GM12873 (cell line): Measurements from ENCODE around the gene PTPRN2.

Source experiments
- TF ChIP-seq, protein P1 (sequence below): IDR thresholded peaks from 2 replicates; pipeline ENCODE4 v1.5.1; 2012; ENCODE audit warnings: low read depth, mild to moderate bottlenecking, moderate library complexity, low read length, control low read depth; ENCODE audit not compliant: insufficient read depth; ENCODE audit errors: missing control alignments

PTPRN2 gene

DNA sequence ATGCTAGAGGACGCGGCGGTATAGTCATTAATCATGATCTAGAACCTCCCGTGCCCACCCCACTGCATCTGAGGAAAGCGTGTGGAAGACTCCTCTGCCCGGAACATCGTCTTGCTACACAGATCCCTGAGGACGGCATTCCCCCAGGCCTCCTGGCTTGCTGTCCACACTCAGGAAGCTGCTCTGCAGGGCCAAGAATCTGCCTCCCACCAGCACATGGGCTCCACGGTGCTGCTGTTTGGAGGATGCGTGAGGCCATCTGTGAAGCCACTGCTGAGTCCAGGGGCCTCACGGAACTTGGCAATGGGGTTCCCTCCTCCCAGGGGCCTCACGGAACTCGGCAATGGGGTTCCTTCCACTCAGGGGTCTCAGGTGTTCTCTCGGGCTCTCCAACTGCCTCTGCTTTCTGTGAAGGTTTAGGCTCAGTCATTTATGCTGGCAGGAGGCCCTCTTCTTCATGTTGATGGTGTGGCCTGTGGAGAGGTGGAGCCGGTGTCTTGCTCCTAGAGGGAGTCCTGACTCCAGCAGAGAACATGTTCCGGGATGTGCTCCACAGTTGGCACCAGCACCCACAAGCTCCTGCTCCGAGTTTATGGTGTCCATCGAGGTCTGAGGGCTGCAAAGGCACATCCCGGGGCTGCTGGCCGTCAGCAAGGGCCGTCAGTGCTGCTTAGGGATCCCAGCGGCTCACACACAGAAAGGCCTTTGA lies 977.5 kb downstream of the PTPRN2 start:
- TF ChIP-seq, protein P1, sequence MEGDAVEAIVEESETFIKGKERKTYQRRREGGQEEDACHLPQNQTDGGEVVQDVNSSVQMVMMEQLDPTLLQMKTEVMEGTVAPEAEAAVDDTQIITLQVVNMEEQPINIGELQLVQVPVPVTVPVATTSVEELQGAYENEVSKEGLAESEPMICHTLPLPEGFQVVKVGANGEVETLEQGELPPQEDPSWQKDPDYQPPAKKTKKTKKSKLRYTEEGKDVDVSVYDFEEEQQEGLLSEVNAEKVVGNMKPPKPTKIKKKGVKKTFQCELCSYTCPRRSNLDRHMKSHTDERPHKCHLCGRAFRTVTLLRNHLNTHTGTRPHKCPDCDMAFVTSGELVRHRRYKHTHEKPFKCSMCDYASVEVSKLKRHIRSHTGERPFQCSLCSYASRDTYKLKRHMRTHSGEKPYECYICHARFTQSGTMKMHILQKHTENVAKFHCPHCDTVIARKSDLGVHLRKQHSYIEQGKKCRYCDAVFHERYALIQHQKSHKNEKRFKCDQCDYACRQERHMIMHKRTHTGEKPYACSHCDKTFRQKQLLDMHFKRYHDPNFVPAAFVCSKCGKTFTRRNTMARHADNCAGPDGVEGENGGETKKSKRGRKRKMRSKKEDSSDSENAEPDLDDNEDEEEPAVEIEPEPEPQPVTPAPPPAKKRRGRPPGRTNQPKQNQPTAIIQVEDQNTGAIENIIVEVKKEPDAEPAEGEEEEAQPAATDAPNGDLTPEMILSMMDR: no peak

DNA sequence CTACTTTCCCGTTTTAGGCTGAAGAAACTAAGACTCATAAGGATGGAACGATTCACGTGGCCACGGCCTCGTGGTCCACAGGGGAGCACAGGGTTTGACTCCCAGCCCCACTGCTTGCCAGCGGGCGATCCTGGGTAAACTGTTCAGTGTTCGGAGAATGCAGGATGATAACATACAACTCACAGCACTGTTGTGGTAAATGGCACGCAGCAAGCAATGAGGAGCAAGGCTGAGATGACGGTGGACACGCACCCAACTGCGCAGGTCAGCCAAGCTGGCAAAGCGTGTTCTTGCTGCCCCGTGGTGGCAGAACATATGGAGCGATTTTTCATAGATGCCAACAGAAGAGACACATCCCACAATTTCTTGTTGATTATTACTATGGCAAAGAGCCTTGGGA lies 978.1 kb downstream of the PTPRN2 start:
- TF ChIP-seq, protein P1: no peak

DNA sequence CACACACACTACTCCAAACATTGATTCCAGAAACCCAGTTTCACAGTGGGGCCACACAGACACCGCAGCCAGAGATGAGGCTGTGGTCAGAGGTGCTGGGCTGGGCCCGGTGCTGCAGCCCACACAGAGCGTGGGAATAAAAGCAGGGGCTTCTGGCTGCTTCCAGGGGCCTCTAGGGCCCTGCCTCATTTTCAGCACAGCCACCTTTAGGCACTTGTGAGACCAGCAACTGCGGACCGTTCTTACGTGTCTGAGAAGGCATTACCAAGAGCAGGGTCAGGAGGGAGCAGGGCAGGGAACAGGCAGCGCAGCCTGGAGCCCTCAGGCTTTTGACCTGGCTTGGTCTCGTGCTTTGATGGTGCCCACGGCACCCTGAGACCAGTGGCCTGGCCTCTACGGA lies 980.4 kb downstream of the PTPRN2 start:
- TF ChIP-seq, protein P1: no peak

DNA sequence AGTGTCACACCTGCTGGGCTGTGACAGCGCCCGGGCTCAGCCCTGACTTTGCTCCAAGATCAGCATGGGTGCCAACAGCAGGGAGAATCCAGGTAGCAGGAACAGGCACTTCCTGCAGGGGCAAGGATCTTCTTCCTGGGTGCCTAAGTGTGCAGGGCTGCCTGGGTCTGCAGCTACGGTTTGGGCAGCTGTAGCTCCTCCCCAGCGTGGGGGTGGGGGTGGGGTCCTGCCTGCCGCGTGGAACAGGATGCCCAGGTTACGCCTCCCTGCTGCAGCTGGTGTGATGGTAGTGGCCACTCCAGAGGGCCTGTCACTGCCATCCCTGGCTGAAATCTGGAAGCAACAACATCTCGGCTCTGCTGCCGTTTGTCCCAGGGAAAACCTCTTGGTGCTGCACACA lies 981.5 kb downstream of the PTPRN2 start:
- TF ChIP-seq, protein P1: no peak

DNA sequence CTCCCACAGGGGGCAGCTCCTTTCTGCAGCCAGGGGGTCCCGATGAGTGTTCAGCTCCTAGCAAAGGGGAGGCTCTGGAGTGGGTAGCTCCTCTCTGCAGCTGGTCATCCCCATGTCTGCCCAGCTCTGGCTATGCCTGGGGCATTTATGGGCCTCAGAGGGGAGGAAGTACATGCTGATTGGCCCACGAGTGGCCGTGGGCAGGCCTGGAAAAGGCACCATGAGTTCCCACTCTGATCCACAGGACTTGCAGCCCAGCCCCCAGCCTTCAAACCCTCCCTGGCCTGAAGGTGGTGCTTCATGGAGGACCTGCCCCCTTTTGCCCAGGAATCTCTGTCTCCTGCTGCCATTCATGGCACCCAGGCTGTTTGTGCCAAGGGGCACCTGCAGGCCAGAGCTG lies 982.0 kb downstream of the PTPRN2 start:
- TF ChIP-seq, protein P1: no peak

DNA sequence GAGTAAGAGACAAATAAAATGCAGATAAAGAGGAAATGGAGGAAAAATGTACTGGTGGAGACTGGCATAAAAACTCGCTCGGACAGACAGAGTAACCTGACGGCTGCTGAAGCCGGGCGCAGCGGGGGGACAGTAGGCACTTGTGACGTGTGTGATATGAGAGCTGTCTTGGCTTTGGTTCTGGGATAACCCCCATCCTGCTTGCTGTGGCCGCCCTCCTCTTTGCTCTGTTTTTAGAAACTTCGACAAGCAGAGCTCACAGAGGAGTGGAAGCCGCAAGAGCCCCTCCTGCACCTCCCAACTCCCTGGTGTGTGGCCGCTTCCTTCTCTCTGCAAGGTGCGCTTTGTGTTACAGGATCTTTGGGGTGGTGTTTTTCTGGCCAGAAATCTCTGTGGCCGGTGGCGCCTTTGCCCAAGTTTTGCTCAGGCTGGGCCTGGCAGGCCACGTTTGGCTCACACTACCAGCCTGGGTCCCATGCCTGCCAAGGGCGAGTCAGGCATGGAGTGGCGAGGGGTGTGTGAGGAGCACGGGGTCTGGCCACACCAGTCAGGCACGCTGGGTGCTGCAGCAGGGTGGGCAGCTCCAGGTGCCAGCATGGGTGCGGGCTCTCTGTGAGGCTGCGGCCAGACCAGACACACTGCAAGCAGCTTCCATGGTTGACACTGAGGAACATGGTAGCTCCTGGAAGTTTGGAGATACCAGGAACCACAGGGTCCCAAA lies 982.8 kb downstream of the PTPRN2 start:
- TF ChIP-seq, protein P1: no peak

DNA sequence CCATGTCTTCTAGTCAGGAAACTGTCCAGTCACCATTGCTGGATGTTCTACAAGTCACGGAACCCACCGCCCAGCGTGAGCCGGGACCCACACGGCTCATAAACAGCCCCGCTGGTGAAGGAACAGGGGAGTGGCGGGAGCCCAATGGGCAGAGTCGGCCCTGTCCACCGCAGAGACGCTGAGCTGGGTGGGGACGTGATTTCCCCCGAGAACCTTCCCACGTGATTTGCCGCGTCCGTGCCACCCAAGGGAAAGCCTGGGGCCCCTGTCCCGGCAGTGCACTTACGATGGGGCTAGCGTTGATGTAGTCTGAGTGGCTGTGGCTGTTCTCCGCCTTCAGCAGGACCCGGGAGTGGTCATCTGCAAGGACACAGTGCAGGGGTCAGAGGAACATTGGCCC lies 983.9 kb downstream of the PTPRN2 start:
- TF ChIP-seq, protein P1: no peak
